ENCODE measurements around the gene CTNNA3. TPM values are rescaled to one million over a fixed set of nuclear protein-coding genes. Genes with fewer than 3 reads are reported as not detected.

The CTNNA3 gene
- total and polyA plus RNA-seq, 4 donors, result 0.16 to 2.4 (median 1.4) TPM

GRCh38 chr10:66257801-66258200 lies 1438.2 kb downstream of the CTNNA3 start:
- TF ChIP-seq FOXA1 (IDR thresholded peaks at IDR 0.05), result no peak
- no peak for TF ChIP-seq RXRA (IDR thresholded peaks at IDR 0.05)
- no peak for TF ChIP-seq REST (IDR thresholded peaks at IDR 0.05)
- TF ChIP-seq MAX (IDR thresholded peaks at IDR 0.05), result no peak
- TF ChIP-seq EGR1 (IDR thresholded peaks at IDR 0.05; ENCODE audit: low read depth in 2 of 2), result no peak
- no peak for TF ChIP-seq CTCF (IDR thresholded peaks at IDR 0.05; ENCODE audit: low read depth, low read length, missing input control)
- no peak for TF ChIP-seq SP1 (IDR thresholded peaks at IDR 0.05)
- TF ChIP-seq YY1 (IDR thresholded peaks at IDR 0.05), result no peak
- no peak for TF ChIP-seq NR2F2 (IDR thresholded peaks at IDR 0.05)
- no peak for TF ChIP-seq ATF3 (IDR thresholded peaks at IDR 0.05)
- no peak for TF ChIP-seq ZBTB33 (IDR thresholded peaks at IDR 0.05)
- TF ChIP-seq HNF4A (conservative IDR thresholded peaks at IDR 0.05), result no peak
- no peak for TF ChIP-seq HNF4G (IDR thresholded peaks at IDR 0.05)
- TF ChIP-seq JUND (IDR thresholded peaks at IDR 0.05), result no peak
- no peak for TF ChIP-seq TAF1 (conservative IDR thresholded peaks at IDR 0.05)
- no peak for TF ChIP-seq GABPA (IDR thresholded peaks at IDR 0.05 in 1 of 2, conservative IDR thresholded peaks at IDR 0.05 in 1 of 2)
- no peak for TF ChIP-seq RAD21 (IDR thresholded peaks at IDR 0.05)
- TF ChIP-seq FOXA2 (IDR thresholded peaks at IDR 0.05), result no peak
- Histone ChIP-seq H3K4me3 (ENCODE audit: low read depth in 1 of 3, low read length in 3 of 3) (no peak overlapping the region), H3K4me1 (ENCODE audit: control insufficient read depth in 4 of 4, insufficient read depth in 4 of 4, low read length in 3 of 4) (no peaks in the 10 kb centered on the region), H3K9ac (ENCODE audit: low read depth in 1 of 2, low read length in 2 of 2) (no peak overlapping the region), H3K36me3 (ENCODE audit: control insufficient read depth in 4 of 4, insufficient read depth in 3 of 4, low read depth in 1 of 4, low read length in 3 of 4) (no peaks in the 10 kb centered on the region), H3K27ac (ENCODE audit: low read depth in 1 of 2, low read length in 2 of 2) (no peak overlapping the region), H3K27me3 (ENCODE audit: control insufficient read depth in 4 of 4, insufficient read depth in 4 of 4, low read length in 3 of 4) (no peaks in the 10 kb centered on the region), H3K9me3 (ENCODE audit: control insufficient read depth in 4 of 4, low read length in 3 of 4) (no peaks in the 10 kb centered on the region)
- 92% methylated on average over 1 of the region's 1 CpG for WGBS
- DNase-seq (ENCODE audit: low spot score), result no peak
